Psoas muscle (tissue), 8 donors: Measurements from ENCODE around the gene SLC8A2. TPM values are rescaled to one million over a fixed set of nuclear protein-coding genes. Genes with fewer than 3 reads are reported as not detected.

Source experiments
- ATAC-seq, 4 donors: fragments of 200-7000 bp; cut with Tn5 transposase; one replicate each; pipeline ENCODE4 v1.9.1; 2020; ENCODE audit warnings: moderate library complexity in 3 of 4, mild to moderate bottlenecking in 2 of 4
- DNase-seq, 2 donors: peaks; one replicate each; pipeline ENCODE4 v3.0.0-alpha.2; 2020
- H3K27ac ChIP-seq: fragments of 200-600 bp; one replicate; pipeline ENCODE4 v1.8.0; 2022
- H3K27me3 ChIP-seq, 3 donors: fragments of 200-600 bp in 1 of 3; one replicate each; pipeline versions ENCODE4 v1.6.1 to v1.8.0; 2013 to 2022; ENCODE audit warnings: low read length in 2 of 3, mild to moderate bottlenecking in 2 of 3, moderate library complexity in 1 of 3; ENCODE audit not compliant: insufficient read depth in 3 of 3
- H3K36me3 ChIP-seq, 2 donors: fragments of 200-600 bp in 1 of 2; one replicate each; pipeline versions ENCODE4 v1.6.1 to v1.8.0; 2013 to 2022; ENCODE audit warnings: low read depth in 1 of 2, mild to moderate bottlenecking in 1 of 2, moderate library complexity in 1 of 2; ENCODE audit not compliant: insufficient read depth in 1 of 2
- H3K4me1 ChIP-seq: fragments of 200-600 bp; one replicate; pipeline ENCODE4 v1.8.0; 2022
- H3K4me3 ChIP-seq: fragments of 200-600 bp; one replicate; pipeline ENCODE4 v1.8.0; 2022; ENCODE audit warnings: mild to moderate bottlenecking
- H3K9me3 ChIP-seq: fragments of 200-600 bp; one replicate; pipeline ENCODE4 v1.8.0; 2022
- CTCF ChIP-seq: fragments of 200-600 bp; IDR thresholded peaks from one replicate; pipeline ENCODE4 v1.8.0; 2022; ENCODE audit warnings: antibody characterized with exemption
- WGBS, 3 donors: extraction: QIAGEN DNeasy Blood & Tissue Kit; methylation state at CpG; one replicate each; pipeline versions ENCODE4 v1.1.6 to v1.1.7; 2013; 5-methylcytosine and 5-hydroxymethylcytosine counted together
- intact Hi-C, 2 donors: fragments of 100-400 bp; cut with DNase I; formaldehyde crosslinking; loops; one replicate each; pipeline versions ENCODE4 v1.11.0 to v1.14.2; 2022
- polyA plus RNA-seq, 3 donors: library from polyadenylated mRNA; stranded (reverse); fragments of 200-250 nt; gene quantifications; one replicate each; pipeline ENCODE4 v1.2.3, GENCODE V29; 2013
- total RNA-seq, 4 donors: library from RNA; stranded (reverse); fragmentation: NEBNext Ultra II Directional in 2 of 4; extraction: Animal tissue kit (Norgen Biotek cat#: 25700) in 2 of 4; gene quantifications; one replicate each; pipeline versions ENCODE4 v1.2.1 to v1.2.4, GENCODE V29; 2021 to 2023
- donor health status: healthy with polysubstance abuse.
- donor health status: DM: no; HTN: no; CAD: no; lungs with moderate emphysema.
- donor health status: Bipolar disorder and iron deficiency.
- donor health status: healthy.
- donor health status: DM: yes; HTN: yes; CAD: no.
- donor health status: DM: no; HTN: no; CAD: no.
- donor health status: DM: no; HTN: no; CAD: no.
- donor health status: DM: yes; HTN: yes; CAD: no.

The SLC8A2 gene
- total and polyA plus RNA-seq, 7 donors, result 0.12 to 0.54 (median 0.19) TPM; not detected in 1

- Histone ChIP-seq H3K27ac (no peak overlapping the region), H3K4me1 (no peaks in the 10 kb centered on the region), H3K9me3 (no peaks in the 10 kb centered on the region), H3K36me3 (no peaks in the 10 kb centered on the region), H3K4me3 (no peak overlapping the region), H3K27me3 (peaks cover 0 to 76% (median 35%) of the 10 kb centered on the region in 3 donors)
- no peak for DNase-seq
- no peak for ATAC-seq
- 0 to 8% (median 0%) methylated on average over 1 of the region's 1 CpG for WGBS, 3 donors
- TF ChIP-seq CTCF, result no peak
- intact Hi-C loops, result loop anchor here in 1 of 2 donors (10.0 kb wide), 1 partner anchor 128 kb away; no protein-coding TSS in a partner anchor
Measured at GRCh38 chr19:47422417-47423163, 49.1 kb downstream of the SLC8A2 start.

DNA sequence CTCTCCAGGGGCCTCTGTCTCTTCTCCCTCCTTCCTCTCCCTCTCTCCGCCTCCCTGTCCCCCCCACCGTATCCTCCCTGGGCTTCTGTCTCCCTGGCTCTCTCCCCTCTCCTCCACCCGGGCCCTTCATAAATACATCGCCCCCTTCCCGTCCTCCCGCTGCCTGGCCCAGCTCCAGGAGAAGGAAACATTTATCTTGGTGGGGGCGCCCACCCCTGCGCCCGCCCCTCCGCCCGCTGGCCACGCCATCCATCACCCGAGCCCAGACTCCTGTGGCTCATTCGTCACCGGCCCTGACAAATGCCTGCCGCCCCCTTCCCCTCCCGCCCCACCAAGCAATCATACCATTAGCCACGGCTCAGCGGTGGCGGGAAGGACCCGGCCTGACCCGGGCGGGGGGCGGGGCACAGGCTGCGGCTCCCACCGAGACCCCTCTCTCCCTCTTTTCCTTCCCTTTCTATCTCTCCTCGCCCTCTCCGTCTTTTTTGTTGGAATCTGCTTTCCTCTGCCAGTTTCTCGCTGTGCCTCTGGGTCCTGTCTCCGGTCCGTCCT is 49.8 kb downstream of the SLC8A2 start:
- no peak for ATAC-seq
- no peaks in the 10 kb centered on the region for H3K36me3 ChIP-seq
- H3K9me3 ChIP-seq, result no peaks in the 10 kb centered on the region
- TF ChIP-seq CTCF, result no peak
- no peak overlapping the region for H3K27ac ChIP-seq
- no peak for DNase-seq
- no peaks in the 10 kb centered on the region for H3K4me1 ChIP-seq
- peaks cover 0 to 82% (median 39%) of the 10 kb centered on the region in 3 donors for H3K27me3 ChIP-seq
- 1 to 2% (median 1%) methylated on average over 22 to 31 of the region's 31 CpGs for WGBS, 3 donors
- intact Hi-C loops, result loop anchor here in 1 of 2 donors (10.0 kb wide), 1 partner anchor 127 kb away; no protein-coding TSS in a partner anchor
- no peak overlapping the region for H3K4me3 ChIP-seq

GRCh38 chr19:47421244-47421786 is 50.4 kb downstream of the SLC8A2 start:
- no peak overlapping the region for H3K4me3 ChIP-seq
- intact Hi-C loops, result loop anchor here in 1 of 2 donors (10.0 kb wide), 1 partner anchor 127 kb away; no protein-coding TSS in a partner anchor
- WGBS, 3 donors, result 5 to 9% (median 5%) methylated on average over 13 to 16 of the region's 16 CpGs
- no peak overlapping the region for H3K27ac ChIP-seq
- no peaks in the 10 kb centered on the region for H3K9me3 ChIP-seq
- peaks cover 0 to 86% (median 44%) of the 10 kb centered on the region in 3 donors for H3K27me3 ChIP-seq
- ATAC-seq, result no peak
- no peaks in the 10 kb centered on the region for H3K4me1 ChIP-seq
- TF ChIP-seq CTCF, result no peak
- no peaks in the 10 kb centered on the region for H3K36me3 ChIP-seq
- no peak for DNase-seq

- no peak for TF ChIP-seq CTCF
- DNase-seq (no peak), ATAC-seq (no peak)
- WGBS, 3 donors, result 8 to 11% (median 9%) methylated on average over 14 to 19 of the region's 19 CpGs
- Histone ChIP-seq H3K9me3 (no peaks in the 10 kb centered on the region), H3K36me3 (no peaks in the 10 kb centered on the region), H3K27ac (no peak overlapping the region), H3K4me3 (no peak overlapping the region), H3K4me1 (no peaks in the 10 kb centered on the region), H3K27me3 (peaks cover 0 to 85% (median 46%) of the 10 kb centered on the region in 3 donors)
- intact Hi-C loops, result loop anchor here in 1 of 2 donors (10.0 kb wide), 1 partner anchor 125 kb away; no protein-coding TSS in a partner anchor
Measured at GRCh38 chr19:47419789-47420188, 51.9 kb downstream of the SLC8A2 start.
